CD4-positive, alpha-beta T cell treated with Interleukin-15 for 1 hour (primary cell): Measurements from ENCODE around the gene DAAM1.

Experiments used
- DNase-seq: peaks from one replicate; pipeline ENCODE4 v3.0.0-alpha.2; 2020

DAAM1 gene

GRCh38 chr14:59295951-59296350, 107.5 kb downstream of the DAAM1 start:
- DNase-seq = no peak

DNA sequence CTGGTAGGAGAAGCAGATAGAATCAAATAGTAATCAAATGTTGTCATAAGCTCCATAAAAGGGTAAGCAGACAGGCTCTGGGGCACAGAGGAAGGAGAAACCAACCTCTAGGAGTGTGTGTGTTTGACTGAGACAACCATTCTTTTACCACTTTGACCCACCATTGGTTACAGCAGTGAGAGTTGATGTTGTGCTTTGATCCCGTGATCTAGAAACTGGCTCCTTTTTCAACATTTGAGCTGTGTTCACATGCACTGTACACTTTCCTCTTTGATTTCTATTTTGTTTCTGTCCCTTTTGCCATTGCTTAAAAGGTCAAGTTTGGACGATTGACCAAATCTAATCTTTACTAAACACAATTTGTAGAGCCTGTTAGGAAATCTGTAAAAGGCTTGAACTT, 108.0 kb downstream of the DAAM1 start:
- DNase-seq = no peak

DNA sequence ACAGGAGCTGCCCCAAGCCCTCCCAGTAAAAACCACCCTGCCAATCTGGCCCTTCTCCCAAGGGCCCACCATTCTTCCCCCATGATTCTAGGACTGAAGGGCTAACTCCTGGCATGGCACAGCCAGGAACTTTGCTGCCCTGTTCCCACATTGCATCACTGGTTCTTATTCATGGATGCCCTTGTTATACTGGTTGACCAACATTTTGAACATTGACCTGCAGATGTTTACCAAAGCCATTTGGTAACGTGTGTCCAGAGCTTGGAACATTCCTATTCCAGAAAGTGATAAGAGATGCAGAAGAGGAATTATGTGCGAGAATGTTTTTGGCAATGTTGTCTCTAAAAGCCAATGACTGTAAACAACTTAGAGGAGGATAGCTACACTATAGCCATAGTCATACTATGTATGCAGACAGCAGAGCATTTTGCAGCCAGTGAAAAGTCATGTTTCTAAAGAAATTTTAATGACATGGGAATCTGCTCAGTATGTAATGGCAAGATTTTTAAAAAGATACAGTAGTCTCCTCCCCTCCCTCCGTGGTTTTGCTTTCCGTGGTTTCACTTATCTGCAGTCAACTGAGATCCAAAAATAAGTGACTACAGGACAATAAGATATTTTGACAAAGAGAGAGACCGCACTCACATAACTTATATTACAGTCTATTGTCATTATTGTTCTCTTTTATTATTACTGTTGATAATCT, 108.8 kb downstream of the DAAM1 start:
- no peak for DNase-seq

DNA sequence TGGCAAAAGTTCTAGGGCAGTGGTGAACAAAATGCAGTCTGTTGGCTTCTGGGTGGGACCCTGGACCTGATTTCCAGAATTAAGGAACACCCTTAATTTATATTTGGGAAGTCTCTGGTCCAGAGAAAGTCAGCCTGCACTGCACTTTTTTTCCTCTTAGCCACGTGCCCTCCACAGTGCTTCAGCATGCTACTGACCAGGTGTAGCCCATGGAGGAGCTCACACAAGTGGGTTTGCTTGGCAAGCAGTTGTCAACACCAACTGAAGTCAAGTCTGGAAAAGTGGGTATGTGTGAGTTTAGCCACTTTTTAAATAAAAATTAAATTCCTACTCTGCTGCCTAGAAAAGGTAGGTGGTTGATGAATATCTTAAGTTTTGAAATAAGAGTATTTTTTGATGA, 111.3 kb downstream of the DAAM1 start:
- DNase-seq = no peak

GRCh38 chr14:59301354-59301753, 112.9 kb downstream of the DAAM1 start:
- peak; percentile 21 for DNase-seq

GRCh38 chr14:59302313-59302712, 113.8 kb downstream of the DAAM1 start:
- DNase-seq = no peak

GRCh38 chr14:59303216-59303615, 114.7 kb downstream of the DAAM1 start:
- no peak for DNase-seq

- no peak for DNase-seq
These were observed 116.8 kb downstream of the DAAM1 start for GRCh38 chr14:59305231-59305630.

- DNase-seq = no peak
These were observed 117.5 kb downstream of the DAAM1 start for GRCh38 chr14:59305836-59306555.

DNA sequence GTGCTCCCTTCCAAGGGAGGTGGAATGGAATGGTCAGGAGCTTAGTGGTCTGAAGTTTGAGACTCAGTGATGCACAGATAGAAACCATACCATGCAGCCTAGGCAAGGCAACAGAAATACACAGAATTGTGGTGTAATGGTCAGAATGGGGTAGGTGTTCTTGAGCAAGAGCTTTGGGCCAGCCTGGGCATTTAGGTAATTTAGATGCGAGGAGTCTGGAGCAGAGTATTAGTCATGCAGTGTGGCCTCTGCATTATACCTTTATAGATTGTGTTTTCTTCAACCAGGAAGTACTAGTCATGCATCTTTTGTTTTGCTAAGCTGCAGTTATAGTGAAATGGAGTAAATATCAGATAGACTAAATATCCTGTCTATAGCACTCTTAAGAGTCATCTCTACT, 118.3 kb downstream of the DAAM1 start:
- no peak for DNase-seq

DNA sequence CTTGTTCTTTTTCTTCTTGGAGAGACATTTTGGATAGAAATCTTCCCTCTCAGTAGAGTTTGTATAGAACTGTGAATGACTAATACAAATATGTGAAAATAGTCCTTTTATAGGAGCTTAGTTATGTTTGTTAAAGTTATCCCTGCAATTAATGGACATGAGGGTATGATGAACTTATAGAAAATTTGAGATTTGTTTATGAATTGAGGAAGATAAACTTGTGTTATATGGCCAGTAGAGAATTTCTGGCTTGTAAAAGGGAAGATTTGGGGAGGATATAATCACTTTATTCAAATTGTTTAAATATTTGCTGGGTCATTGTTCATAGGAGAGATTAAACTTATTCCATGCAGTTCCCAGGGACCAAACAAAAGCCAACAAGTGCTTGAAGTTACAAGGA, 119.6 kb downstream of the DAAM1 start:
- no peak for DNase-seq

GRCh38 chr14:59308673-59309072, 120.2 kb downstream of the DAAM1 start:
- no peak for DNase-seq

- DNase-seq = no peak
These were observed 120.9 kb downstream of the DAAM1 start for GRCh38 chr14:59309291-59309900.

DNA sequence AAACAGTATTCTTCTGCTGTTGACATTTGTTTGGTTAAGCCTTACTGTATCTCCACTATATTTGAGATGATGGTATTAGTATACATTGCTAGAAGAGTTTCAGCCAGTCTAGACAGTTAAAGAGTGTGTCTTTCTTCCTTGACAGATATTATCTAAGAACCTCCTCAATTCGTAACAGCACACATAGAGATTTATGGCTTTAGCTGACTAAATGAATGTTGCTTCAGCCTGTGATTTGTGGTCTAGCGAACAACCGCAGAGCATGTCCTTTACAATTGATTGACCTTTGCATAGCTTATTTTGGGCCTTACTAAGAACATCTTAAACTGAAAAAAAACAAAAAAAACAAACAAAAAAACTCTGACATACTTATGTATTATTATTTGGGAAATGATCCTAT, 122.2 kb downstream of the DAAM1 start:
- DNase-seq = no peak

DNA sequence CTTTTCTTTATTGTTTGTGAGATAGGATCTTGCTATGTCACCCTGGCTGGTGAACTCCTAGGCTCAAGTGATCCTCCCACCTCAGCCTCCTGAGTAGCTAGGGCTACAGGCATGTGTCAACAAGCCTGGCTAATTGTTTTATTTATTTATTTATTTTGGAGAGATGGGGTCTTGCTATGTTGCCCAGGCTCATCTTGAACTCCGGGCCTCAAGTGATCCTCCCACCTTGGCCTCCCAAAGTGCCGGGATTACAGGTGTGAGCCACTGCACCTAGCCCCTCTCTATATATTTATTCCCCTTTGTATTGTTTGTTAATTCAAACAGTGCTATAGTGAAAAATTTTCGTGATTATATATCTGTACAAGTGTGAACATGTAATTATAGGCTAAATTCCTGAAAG, 123.3 kb downstream of the DAAM1 start:
- no peak for DNase-seq

DNA sequence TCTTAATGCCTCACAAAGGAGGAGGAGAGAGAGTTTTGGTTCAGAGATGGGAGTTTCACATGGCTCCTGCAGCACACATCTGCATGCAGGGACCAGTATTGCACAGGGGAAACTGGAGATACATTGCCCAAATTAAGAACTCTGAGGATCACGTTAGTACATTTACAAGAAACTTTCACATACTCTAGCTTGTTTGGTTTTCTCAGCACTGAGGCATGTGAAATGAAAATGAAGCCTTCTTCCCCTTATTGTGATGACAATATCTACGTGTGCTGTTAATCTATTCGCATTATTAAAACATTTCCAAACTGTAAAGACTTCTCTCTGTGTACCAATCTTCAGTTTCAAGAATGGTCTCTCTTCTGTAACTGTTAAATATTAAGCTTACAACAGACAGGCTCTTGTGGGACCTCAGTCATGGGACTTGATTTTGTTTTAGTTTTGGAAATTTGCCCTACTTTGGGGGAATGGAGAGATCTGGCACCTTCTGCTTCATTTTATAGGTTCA, 124.7 kb downstream of the DAAM1 start:
- no peak for DNase-seq

GRCh38 chr14:59313658-59314608, 125.5 kb downstream of the DAAM1 start:
- no peak for DNase-seq

- no peak for DNase-seq
These were observed 126.6 kb downstream of the DAAM1 start for GRCh38 chr14:59314953-59315599.

DNA sequence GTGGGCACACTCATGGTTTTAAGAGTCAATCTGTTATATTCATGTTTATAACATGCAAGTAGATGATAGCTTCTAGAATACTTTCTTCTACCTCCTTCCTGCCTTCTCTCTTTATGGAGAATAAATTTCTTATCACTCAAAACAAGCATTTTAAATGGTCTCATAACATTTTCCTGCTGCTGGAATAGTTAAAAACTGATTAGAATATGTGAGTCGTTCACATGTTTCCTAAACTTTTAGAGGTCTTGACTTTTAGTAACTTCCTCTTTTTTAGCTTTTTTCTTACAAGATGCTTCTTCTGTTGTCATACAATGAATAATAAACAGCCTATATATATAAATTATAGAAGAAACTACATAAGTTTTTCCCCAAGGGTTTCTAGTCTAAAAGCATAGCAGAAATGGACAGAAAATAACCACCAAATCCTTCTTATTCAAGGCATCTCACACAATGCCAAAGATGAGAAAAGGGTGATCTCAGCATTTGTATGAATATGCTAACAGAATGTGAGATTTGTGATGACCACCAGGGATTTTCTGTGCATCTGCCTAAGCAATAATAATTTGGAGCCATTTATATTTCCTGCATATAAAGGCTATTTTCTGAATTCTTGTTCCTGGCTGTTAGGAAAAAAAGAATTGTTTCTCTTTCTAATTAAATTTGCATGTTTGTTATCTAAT, 127.8 kb downstream of the DAAM1 start:
- DNase-seq = no peak

DNA sequence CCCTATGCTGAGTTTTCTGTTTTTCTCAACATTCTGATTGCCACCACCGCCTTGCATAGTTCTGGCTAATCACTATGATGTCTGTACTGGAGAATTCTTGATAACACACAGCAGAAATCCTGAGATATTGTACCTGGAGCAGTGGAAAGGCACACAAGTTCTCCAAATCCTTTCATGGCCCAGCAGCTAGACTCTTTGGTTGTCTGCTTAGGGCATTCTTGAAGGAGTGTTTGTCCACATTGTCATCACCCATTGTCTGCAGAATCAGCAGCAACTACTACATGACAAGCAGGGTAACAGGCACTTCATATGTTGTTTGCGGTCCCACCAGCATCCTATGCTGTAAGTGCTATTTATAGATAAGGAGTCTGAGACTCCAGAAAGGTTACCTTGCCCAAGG, 128.9 kb downstream of the DAAM1 start:
- no peak for DNase-seq

DNA sequence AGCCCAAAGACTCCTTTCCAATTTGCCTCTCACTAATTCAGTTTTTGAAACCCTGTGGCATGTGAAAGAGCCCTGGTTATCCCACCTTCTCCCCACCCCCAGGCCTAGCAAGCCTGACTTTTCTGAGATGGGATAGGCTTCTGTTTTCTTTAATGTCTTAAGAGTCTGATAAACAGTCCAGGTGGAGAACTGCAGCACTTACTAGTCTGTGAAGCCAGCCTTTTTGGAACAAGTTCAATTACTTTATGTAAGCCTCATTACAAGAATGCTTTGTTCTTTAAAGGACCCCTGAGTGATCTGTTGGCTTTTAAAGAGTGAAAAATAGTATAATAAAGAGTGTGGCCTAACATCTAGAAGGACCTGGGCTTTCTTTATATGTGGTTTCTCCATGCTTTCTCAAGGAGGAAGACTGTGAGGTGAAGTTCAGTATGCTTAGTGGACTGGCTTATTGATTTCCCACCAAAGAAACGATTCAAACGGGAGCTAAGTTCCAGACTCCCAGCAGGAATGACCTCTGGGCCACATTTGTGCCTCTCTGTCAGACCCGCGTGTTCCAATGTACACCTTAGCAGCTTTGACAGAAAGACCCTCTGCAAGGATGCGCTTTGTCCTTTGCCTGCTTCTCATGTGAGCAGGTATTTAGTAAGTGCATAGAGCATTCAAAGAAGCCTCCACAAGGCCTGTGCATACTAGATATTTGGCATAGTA, 129.5 kb downstream of the DAAM1 start:
- no peak for DNase-seq
